Measurements from ENCODE around the gene LBR. TPM values are rescaled to one million over a fixed set of nuclear protein-coding genes. Genes with fewer than 3 reads are reported as not detected.

The LBR gene
- polyA plus RNA-seq, 1 donor (not counting 4 experiments of a cell fraction or from before 2014, with no cell fraction given): 30.5 TPM

DNA sequence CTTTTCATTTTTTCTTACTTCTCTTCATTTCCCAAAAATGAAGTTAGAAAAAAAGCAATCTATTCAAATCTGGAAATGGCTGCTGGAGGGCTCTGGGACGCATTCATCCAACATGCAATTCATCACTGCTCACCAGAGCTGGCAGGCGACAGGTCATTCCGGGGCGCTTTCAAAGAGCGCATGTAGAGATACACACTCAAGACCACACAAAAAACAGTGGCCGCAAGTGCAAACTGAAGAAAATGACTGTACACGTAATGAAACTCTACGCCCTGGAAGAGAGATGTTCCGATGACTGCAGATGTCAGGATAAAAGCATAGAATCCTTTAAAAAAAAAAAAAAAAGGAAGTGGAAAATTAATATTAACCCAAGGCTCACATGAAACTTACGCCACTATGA, 15.5 kb downstream of the LBR start:
- no peaks in the 10 kb centered on the region for H4K20me1 ChIP-seq (ENCODE audit: control insufficient read depth, extremely low read depth, insufficient read depth, low read length)
- no peak for TF ChIP-seq EZH2 (IDR thresholded peaks at IDR 0.05; ENCODE audit: low read length)
- H3K79me2 ChIP-seq (ENCODE audit: control insufficient read depth, insufficient read depth, low read length): peaks cover 9% of the 10 kb centered on the region
- no peaks in the 10 kb centered on the region for H3K27me3 ChIP-seq (ENCODE audit: control insufficient read depth, extremely low read depth, insufficient read depth, low read length)
- DNase-seq (ENCODE audit: low read depth, low spot score): no peak
- H3K4me2 ChIP-seq (ENCODE audit: control insufficient read depth, extremely low read depth, insufficient read depth, low read depth, low read length): no peak overlapping the region
- dilution Hi-C loops (cut with MboI; ENCODE audit: extremely low pct_ligation_motif_present, low sequenced_read_pairs): no loop called here
- no peak overlapping the region for H3K27ac ChIP-seq (ENCODE audit: control insufficient read depth, insufficient read depth, low read length)
- no peak overlapping the region for H3K4me3 ChIP-seq (ENCODE audit: control insufficient read depth in 2 of 3, extremely low read depth in 1 of 3, insufficient read depth in 2 of 3, low read depth in 1 of 3, low read length in 3 of 3)
- no peak overlapping the region for H2AFZ ChIP-seq (ENCODE audit: control insufficient read depth, low read length)
- FAIRE-seq: no peak
- H3K4me1 ChIP-seq (ENCODE audit: control insufficient read depth, extremely low read depth, insufficient read depth, low read length): no peaks in the 10 kb centered on the region
- no peak overlapping the region for H3K9ac ChIP-seq (ENCODE audit: control insufficient read depth, extremely low read depth, insufficient read depth, low read length)
- H3K9me3 ChIP-seq (ENCODE audit: control insufficient read depth, low read depth, low read length): no peaks in the 10 kb centered on the region
- peaks cover 5% of the 10 kb centered on the region for H3K9me1 ChIP-seq (ENCODE audit: control insufficient read depth, extremely low read depth, insufficient read depth, low read length)
- H3K36me3 ChIP-seq (ENCODE audit: control insufficient read depth in 2 of 2, extremely low read depth in 1 of 2, insufficient read depth in 2 of 2, low read length in 2 of 2): peaks cover 15 to 29% of the 10 kb centered on the region in 2 experiments

GRCh38 chr1:225410036-225410435, 17.8 kb downstream of the LBR start:
- no peak overlapping the region for H3K27ac ChIP-seq (ENCODE audit: control insufficient read depth, insufficient read depth, low read length)
- dilution Hi-C loops (cut with MboI; ENCODE audit: extremely low pct_ligation_motif_present, low sequenced_read_pairs): no loop called here
- no peaks in the 10 kb centered on the region for H3K4me1 ChIP-seq (ENCODE audit: control insufficient read depth, extremely low read depth, insufficient read depth, low read length)
- H4K20me1 ChIP-seq (ENCODE audit: control insufficient read depth, extremely low read depth, insufficient read depth, low read length): no peaks in the 10 kb centered on the region
- no peak for DNase-seq (ENCODE audit: low read depth, low spot score)
- H3K79me2 ChIP-seq (ENCODE audit: control insufficient read depth, insufficient read depth, low read length): peaks cover 9% of the 10 kb centered on the region
- no peak for TF ChIP-seq EZH2 (IDR thresholded peaks at IDR 0.05; ENCODE audit: low read length)
- H3K27me3 ChIP-seq (ENCODE audit: control insufficient read depth, extremely low read depth, insufficient read depth, low read length): no peaks in the 10 kb centered on the region
- H3K9ac ChIP-seq (ENCODE audit: control insufficient read depth, extremely low read depth, insufficient read depth, low read length): no peak overlapping the region
- FAIRE-seq: no peak
- H3K4me2 ChIP-seq (ENCODE audit: control insufficient read depth, extremely low read depth, insufficient read depth, low read depth, low read length): no peak overlapping the region
- H3K36me3 ChIP-seq (ENCODE audit: control insufficient read depth in 2 of 2, extremely low read depth in 1 of 2, insufficient read depth in 2 of 2, low read length in 2 of 2): peaks cover 9 to 19% of the 10 kb centered on the region in 2 experiments
- no peak overlapping the region for H2AFZ ChIP-seq (ENCODE audit: control insufficient read depth, low read length)
- peaks cover 5% of the 10 kb centered on the region for H3K9me1 ChIP-seq (ENCODE audit: control insufficient read depth, extremely low read depth, insufficient read depth, low read length)
- H3K4me3 ChIP-seq (ENCODE audit: control insufficient read depth in 2 of 3, extremely low read depth in 1 of 3, insufficient read depth in 2 of 3, low read depth in 1 of 3, low read length in 3 of 3): no peak overlapping the region
- H3K9me3 ChIP-seq (ENCODE audit: control insufficient read depth, low read depth, low read length): no peaks in the 10 kb centered on the region

GRCh38 chr1:225409051-225409450, 18.8 kb downstream of the LBR start:
- H3K9me1 ChIP-seq (ENCODE audit: control insufficient read depth, extremely low read depth, insufficient read depth, low read length): no peaks in the 10 kb centered on the region
- dilution Hi-C loops (cut with MboI; ENCODE audit: extremely low pct_ligation_motif_present, low sequenced_read_pairs): no loop called here
- H3K4me2 ChIP-seq (ENCODE audit: control insufficient read depth, extremely low read depth, insufficient read depth, low read depth, low read length): no peak overlapping the region
- H3K4me1 ChIP-seq (ENCODE audit: control insufficient read depth, extremely low read depth, insufficient read depth, low read length): no peaks in the 10 kb centered on the region
- H2AFZ ChIP-seq (ENCODE audit: control insufficient read depth, low read length): no peak overlapping the region
- peaks cover 4 to 14% of the 10 kb centered on the region in 2 experiments for H3K36me3 ChIP-seq (ENCODE audit: control insufficient read depth in 2 of 2, extremely low read depth in 1 of 2, insufficient read depth in 2 of 2, low read length in 2 of 2)
- no peaks in the 10 kb centered on the region for H3K27me3 ChIP-seq (ENCODE audit: control insufficient read depth, extremely low read depth, insufficient read depth, low read length)
- H3K27ac ChIP-seq (ENCODE audit: control insufficient read depth, insufficient read depth, low read length): no peak overlapping the region
- H3K9me3 ChIP-seq (ENCODE audit: control insufficient read depth, low read depth, low read length): no peaks in the 10 kb centered on the region
- DNase-seq (ENCODE audit: low read depth, low spot score) (no peak), FAIRE-seq (no peak)
- H3K4me3 ChIP-seq (ENCODE audit: control insufficient read depth in 2 of 3, extremely low read depth in 1 of 3, insufficient read depth in 2 of 3, low read depth in 1 of 3, low read length in 3 of 3): no peak overlapping the region
- peaks cover 3% of the 10 kb centered on the region for H3K79me2 ChIP-seq (ENCODE audit: control insufficient read depth, insufficient read depth, low read length)
- no peak overlapping the region for H3K9ac ChIP-seq (ENCODE audit: control insufficient read depth, extremely low read depth, insufficient read depth, low read length)
- no peaks in the 10 kb centered on the region for H4K20me1 ChIP-seq (ENCODE audit: control insufficient read depth, extremely low read depth, insufficient read depth, low read length)
- TF ChIP-seq EZH2 (IDR thresholded peaks at IDR 0.05; ENCODE audit: low read length): no peak
- no peak for TF ChIP-seq CTCF (optimal IDR thresholded peaks at IDR 0.05 in 1 of 3, IDR thresholded peaks at IDR 0.05 in 1 of 3, conservative IDR thresholded peaks at IDR 0.05 in 1 of 3; ENCODE audit: extremely low read depth in 1 of 3, insufficient read depth in 2 of 3, low read length in 3 of 3)
